ENCODE data around the gene FAM53A.

FAM53A gene

GRCh38 chr4:1727117-1728031, 43.3 kb upstream of the FAM53A start:
- no peak for DNase-seq (ENCODE audit: low read depth)
- no peak for TF ChIP-seq CTCF (IDR thresholded peaks at IDR 0.05; ENCODE audit: insufficient read depth, low read depth, low read length, missing control alignments)
- no peak overlapping the region for H3K4me3 ChIP-seq (ENCODE audit: low read depth, low read length)

GRCh38 chr4:1726146-1726934, 42.2 kb upstream of the FAM53A start:
- DNase-seq (ENCODE audit: low read depth) = peak; percentile 89
- peak; percentile 95 for TF ChIP-seq CTCF (IDR thresholded peaks at IDR 0.05; ENCODE audit: insufficient read depth, low read depth, low read length, missing control alignments)
- no peak overlapping the region for H3K4me3 ChIP-seq (ENCODE audit: low read depth, low read length)

- no peak for TF ChIP-seq CTCF (IDR thresholded peaks at IDR 0.05; ENCODE audit: insufficient read depth, low read depth, low read length, missing control alignments)
- no peak for DNase-seq (ENCODE audit: low read depth)
- no peak overlapping the region for H3K4me3 ChIP-seq (ENCODE audit: low read depth, low read length)
These were observed 41.4 kb upstream of the FAM53A start for GRCh38 chr4:1725521-1725920.

GRCh38 chr4:1723131-1723801, 39.2 kb upstream of the FAM53A start:
- H3K4me3 ChIP-seq (ENCODE audit: low read depth, low read length) = peak overlapping the region; percentile 80
- DNase-seq (ENCODE audit: low read depth) = peak; percentile 65
- TF ChIP-seq CTCF (IDR thresholded peaks at IDR 0.05; ENCODE audit: insufficient read depth, low read depth, low read length, missing control alignments) = no peak

DNA sequence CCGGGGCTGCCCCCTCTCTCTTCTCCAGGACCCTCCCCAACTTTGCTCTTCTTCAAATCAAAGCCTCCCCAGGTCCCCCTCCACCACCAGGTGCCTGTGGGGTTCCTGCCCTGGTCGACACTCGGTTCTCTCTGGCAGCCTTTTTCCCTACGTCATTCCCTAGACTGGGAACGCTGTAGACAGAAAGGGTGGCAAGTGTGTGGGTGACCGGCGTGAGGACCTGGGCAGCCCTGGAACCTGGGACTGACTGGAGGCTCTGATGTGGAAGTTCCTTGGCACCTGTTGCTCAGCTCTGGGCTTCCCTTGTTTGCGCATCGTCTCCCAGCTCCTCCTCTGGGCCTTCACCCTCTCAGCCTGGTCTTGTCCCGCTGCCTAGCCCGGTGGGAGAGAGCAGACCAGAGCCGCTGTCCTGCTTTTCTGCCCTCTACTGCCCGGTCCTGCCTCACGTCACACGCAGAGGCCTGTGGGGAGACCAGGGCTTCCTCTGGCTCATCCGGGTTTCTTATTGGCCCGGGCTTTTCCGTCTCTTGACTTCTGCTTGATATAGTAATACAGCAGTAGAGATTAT, 38.5 kb upstream of the FAM53A start:
- peak overlapping the region; percentile 80 for H3K4me3 ChIP-seq (ENCODE audit: low read depth, low read length)
- no peak for TF ChIP-seq CTCF (IDR thresholded peaks at IDR 0.05; ENCODE audit: insufficient read depth, low read depth, low read length, missing control alignments)
- DNase-seq (ENCODE audit: low read depth) = no peak
